Sigmoid colon (tissue), 3 donors: ENCODE results near the gene SLC20A1.

Experiments used
- CTCF ChIP-seq, 4 experiments: fragments of 450-650 bp in 3 of 4; fragments of 200-600 bp in 1 of 4; IDR thresholded peaks; one replicate each; pipeline ENCODE4 v1.5.1; 2016 to 2019; ENCODE audit warnings: antibody characterized with exemption in 4 of 4, mild to moderate bottlenecking in 3 of 4, moderate library complexity in 2 of 4
- POLR2A ChIP-seq, 2 donors: fragments of 450-650 bp; IDR thresholded peaks; one replicate each; pipeline ENCODE4 v1.6.1; 2016; ENCODE audit warnings: antibody characterized with exemption in 2 of 2, mild to moderate bottlenecking in 2 of 2, moderate library complexity in 2 of 2

- TF ChIP-seq CTCF (IDR thresholded peaks at IDR 0.05) (no peak), POLR2A (IDR thresholded peaks at IDR 0.05) (no peak)
These were observed 10.9 kb downstream of the SLC20A1 start for GRCh38 chr2:112656679-112657078.
